Activated T-helper 17 cell treated with anti-CD3 and anti-CD28 coated beads, Interleukin-2, amount 50 U/mL, for 72 hours (primary cell): Measurements from ENCODE around the gene ZNF407. TPM values are rescaled to one million over a fixed set of nuclear protein-coding genes. Genes with fewer than 3 reads are reported as not detected.
A peak's percentile ranks its signal among the peaks of the same experiment; 100 is the strongest.

Experiments used
- ATAC-seq: fragments of 150-1000 bp; cut with Tn5 transposase; replicated peaks from 2 replicates; pipeline ENCODE4 v1.10.0; 2021; ENCODE audit warnings: mild to moderate bottlenecking, moderate library complexity
- H3K27ac Mint-ChIP-seq: one replicate; pipeline ENCODE4 v1.8.0; 2022; ENCODE audit warnings: mixed read lengths
- H3K27me3 Mint-ChIP-seq: one replicate; pipeline ENCODE4 v1.8.0; 2022; ENCODE audit warnings: mixed read lengths
- H3K36me3 Mint-ChIP-seq: one replicate; pipeline ENCODE4 v1.8.0; 2022; ENCODE audit warnings: low read depth, mild to moderate bottlenecking, mixed read lengths
- H3K4me1 Mint-ChIP-seq: one replicate; pipeline ENCODE4 v1.8.0; 2022; ENCODE audit warnings: mixed read lengths
- H3K4me3 Mint-ChIP-seq: one replicate; pipeline ENCODE4 v1.8.0; 2022; ENCODE audit warnings: mild to moderate bottlenecking, mixed read lengths
- H3K9me3 Mint-ChIP-seq: one replicate; pipeline ENCODE4 v1.8.0; 2022; ENCODE audit warnings: mixed read lengths
- total RNA-seq, 2 donors: library from RNA; stranded (reverse); gene quantifications; one replicate each; pipeline ENCODE4 v1.2.3, GENCODE V29; 2022

Gene ZNF407
- total RNA-seq, 2 donors from 2014 or later = 17.9 to 22.5 TPM

GRCh38 chr18:75009878-75010277 lies 412.2 kb downstream of the ZNF407 start:
- Mint-ChIP-seq H3K27ac (no peak overlapping the region), H3K27me3 (no peaks in the 10 kb centered on the region), H3K4me3 (no peak overlapping the region), H3K4me1 (no peaks in the 10 kb centered on the region), H3K9me3 (no peaks in the 10 kb centered on the region), H3K36me3 (no peaks in the 10 kb centered on the region)
- no peak for ATAC-seq

GRCh38 chr18:75010278-75010677 lies 412.6 kb downstream of the ZNF407 start:
- Mint-ChIP-seq H3K4me1 (no peaks in the 10 kb centered on the region), H3K9me3 (no peaks in the 10 kb centered on the region), H3K27ac (no peak overlapping the region), H3K36me3 (no peaks in the 10 kb centered on the region), H3K27me3 (no peaks in the 10 kb centered on the region), H3K4me3 (no peak overlapping the region)
- no peak for ATAC-seq

GRCh38 chr18:75010689-75011088 lies 413.0 kb downstream of the ZNF407 start:
- Mint-ChIP-seq H3K4me3 (no peak overlapping the region), H3K27ac (no peak overlapping the region), H3K9me3 (no peaks in the 10 kb centered on the region), H3K27me3 (no peaks in the 10 kb centered on the region), H3K4me1 (no peaks in the 10 kb centered on the region), H3K36me3 (no peaks in the 10 kb centered on the region)
- ATAC-seq = no peak

- Mint-ChIP-seq H3K4me1 (no peaks in the 10 kb centered on the region), H3K27me3 (no peaks in the 10 kb centered on the region), H3K36me3 (no peaks in the 10 kb centered on the region)
Measured at GRCh38 chr18:75016025-75016717, 418.5 kb downstream of the ZNF407 start.

GRCh38 chr18:75023473-75023872 lies 425.8 kb downstream of the ZNF407 start:
- no peak overlapping the region for H3K27ac Mint-ChIP-seq
- H3K27me3 Mint-ChIP-seq = no peaks in the 10 kb centered on the region
- no peak for ATAC-seq
- no peaks in the 10 kb centered on the region for H3K36me3 Mint-ChIP-seq
- H3K4me3 Mint-ChIP-seq = no peak overlapping the region
- peaks cover 4% of the 10 kb centered on the region for H3K9me3 Mint-ChIP-seq
- H3K4me1 Mint-ChIP-seq = peaks cover 8% of the 10 kb centered on the region

More at GRCh38 chr18:75016025-75016717, 418.5 kb downstream of the ZNF407 start:
- ATAC-seq = no peak
- no peak overlapping the region for H3K27ac Mint-ChIP-seq
- no peak overlapping the region for H3K4me3 Mint-ChIP-seq
- H3K9me3 Mint-ChIP-seq = no peaks in the 10 kb centered on the region

GRCh38 chr18:75024871-75025270 lies 427.2 kb downstream of the ZNF407 start:
- Mint-ChIP-seq H3K4me1 (peaks cover 16% of the 10 kb centered on the region), H3K27ac (no peak overlapping the region), H3K36me3 (no peaks in the 10 kb centered on the region), H3K4me3 (no peak overlapping the region), H3K27me3 (no peaks in the 10 kb centered on the region), H3K9me3 (peaks cover 4% of the 10 kb centered on the region)
- ATAC-seq = no peak

- no peaks in the 10 kb centered on the region for H3K27me3 Mint-ChIP-seq
- peaks cover 16% of the 10 kb centered on the region for H3K4me1 Mint-ChIP-seq
- no peak overlapping the region for H3K27ac Mint-ChIP-seq
- H3K9me3 Mint-ChIP-seq = peaks cover 4% of the 10 kb centered on the region
- no peaks in the 10 kb centered on the region for H3K36me3 Mint-ChIP-seq
- H3K4me3 Mint-ChIP-seq = no peak overlapping the region
- no peak for ATAC-seq
Measured at GRCh38 chr18:75025573-75025972, 427.9 kb downstream of the ZNF407 start.

- Mint-ChIP-seq H3K27ac (peak overlapping the region; percentile 45), H3K9me3 (peaks cover 4% of the 10 kb centered on the region), H3K4me1 (peaks cover 16% of the 10 kb centered on the region), H3K27me3 (no peaks in the 10 kb centered on the region), H3K36me3 (no peaks in the 10 kb centered on the region), H3K4me3 (no peak overlapping the region)
- no peak for ATAC-seq
Measured at GRCh38 chr18:75029481-75029880, 431.8 kb downstream of the ZNF407 start.

- Mint-ChIP-seq H3K27ac (no peak overlapping the region), H3K4me1 (peaks cover 15% of the 10 kb centered on the region), H3K4me3 (no peak overlapping the region), H3K9me3 (peaks cover 4% of the 10 kb centered on the region), H3K27me3 (no peaks in the 10 kb centered on the region), H3K36me3 (no peaks in the 10 kb centered on the region)
- ATAC-seq = no peak
Measured at GRCh38 chr18:75031717-75032317, 434.1 kb downstream of the ZNF407 start.

- ATAC-seq = no peak
- Mint-ChIP-seq H3K4me1 (peaks cover 8% of the 10 kb centered on the region), H3K4me3 (no peak overlapping the region), H3K9me3 (no peaks in the 10 kb centered on the region), H3K27me3 (no peaks in the 10 kb centered on the region), H3K36me3 (no peaks in the 10 kb centered on the region), H3K27ac (no peak overlapping the region)
Measured at GRCh38 chr18:75033516-75033915, 435.8 kb downstream of the ZNF407 start.

- ATAC-seq = no peak
- no peaks in the 10 kb centered on the region for H3K4me1 Mint-ChIP-seq
- no peaks in the 10 kb centered on the region for H3K9me3 Mint-ChIP-seq
- H3K4me3 Mint-ChIP-seq = no peak overlapping the region
- no peaks in the 10 kb centered on the region for H3K27me3 Mint-ChIP-seq
- no peaks in the 10 kb centered on the region for H3K36me3 Mint-ChIP-seq
- H3K27ac Mint-ChIP-seq = no peak overlapping the region
Measured at GRCh38 chr18:75034937-75035336, 437.3 kb downstream of the ZNF407 start.

GRCh38 chr18:75035928-75036327 lies 438.3 kb downstream of the ZNF407 start:
- peak; percentile 59 for ATAC-seq
- Mint-ChIP-seq H3K9me3 (no peaks in the 10 kb centered on the region), H3K27ac (no peak overlapping the region), H3K36me3 (no peaks in the 10 kb centered on the region), H3K4me3 (no peak overlapping the region), H3K27me3 (no peaks in the 10 kb centered on the region), H3K4me1 (no peaks in the 10 kb centered on the region)

GRCh38 chr18:75036917-75037688 lies 439.4 kb downstream of the ZNF407 start:
- Mint-ChIP-seq H3K4me1 (peaks cover 5% of the 10 kb centered on the region), H3K27me3 (no peaks in the 10 kb centered on the region), H3K27ac (no peak overlapping the region), H3K4me3 (no peak overlapping the region), H3K9me3 (no peaks in the 10 kb centered on the region), H3K36me3 (no peaks in the 10 kb centered on the region)
- no peak for ATAC-seq

- H3K27me3 Mint-ChIP-seq = no peaks in the 10 kb centered on the region
- no peaks in the 10 kb centered on the region for H3K9me3 Mint-ChIP-seq
- no peak overlapping the region for H3K4me3 Mint-ChIP-seq
Measured at GRCh38 chr18:75037689-75037955, 440.0 kb downstream of the ZNF407 start.

GRCh38 chr18:75041586-75041985 lies 443.9 kb downstream of the ZNF407 start:
- no peaks in the 10 kb centered on the region for H3K27me3 Mint-ChIP-seq
- H3K9me3 Mint-ChIP-seq = no peaks in the 10 kb centered on the region
- no peak overlapping the region for H3K27ac Mint-ChIP-seq
- H3K4me1 Mint-ChIP-seq = peaks cover 5% of the 10 kb centered on the region
- ATAC-seq = no peak
- H3K36me3 Mint-ChIP-seq = no peaks in the 10 kb centered on the region
- H3K4me3 Mint-ChIP-seq = no peak overlapping the region

More at GRCh38 chr18:75037689-75037955, 440.0 kb downstream of the ZNF407 start:
- no peaks in the 10 kb centered on the region for H3K36me3 Mint-ChIP-seq
- ATAC-seq = no peak
- H3K4me1 Mint-ChIP-seq = peaks cover 5% of the 10 kb centered on the region
- no peak overlapping the region for H3K27ac Mint-ChIP-seq
